ENCODE results near the gene CD38. TPM values are rescaled to one million over a fixed set of nuclear protein-coding genes. Genes with fewer than 3 reads are reported as not detected.

The CD38 gene
- total RNA-seq, 1 experiment from 2014 or later = not detected

GRCh38 chr4:15899511-15899910, 121.4 kb downstream of the CD38 start:
- no TSS peak for BruUV-seq (replicated peaks)
- Histone ChIP-seq H3K36me3 (ENCODE audit: insufficient read depth, low read length, poor library complexity, severe bottlenecking) (no peaks in the 10 kb centered on the region), H3K27me3 (replicated peaks; ENCODE audit: insufficient read depth, low read depth, low read length, poor library complexity) (no peaks in the 10 kb centered on the region), H3K4me3 (ENCODE audit: low read depth, low read length, poor library complexity, severe bottlenecking) (no peak overlapping the region), H3K27ac (ENCODE audit: low read depth, low read length, poor library complexity, severe bottlenecking) (no peak overlapping the region), H3K4me1 (ENCODE audit: insufficient read depth, low read length, poor library complexity, severe bottlenecking) (peaks cover 6% of the 10 kb centered on the region), H3K9me3 (ENCODE audit: low read depth, low read length, poor library complexity, severe bottlenecking) (no peaks in the 10 kb centered on the region)
- no peak for DNase-seq (ENCODE audit: low spot score)
- CTCF ChIA-PET = no interaction called here
- TF ChIP-seq EZH2 (IDR thresholded peaks at IDR 0.05; ENCODE audit: borderline replicate concordance, low read depth, low read length, poor library complexity, severe bottlenecking) (no peak), CTCF (conservative IDR thresholded peaks at IDR 0.05; ENCODE audit: low read depth, low read length) (no peak)
- intact Hi-C loops (cut with micrococcal nuclease; ENCODE audit: unreplicated experiment) = no loop called here
- POLR2A ChIA-PET (ENCODE audit: low non-redundant PET) = no interaction called here

GRCh38 chr4:15901007-15901406, 122.9 kb downstream of the CD38 start:
- POLR2A ChIA-PET (ENCODE audit: low non-redundant PET) = no interaction called here
- no peaks in the 10 kb centered on the region for H3K9me3 ChIP-seq (ENCODE audit: low read depth, low read length, poor library complexity, severe bottlenecking)
- BruUV-seq (replicated peaks) = no TSS peak
- no peaks in the 10 kb centered on the region for H3K4me1 ChIP-seq (ENCODE audit: insufficient read depth, low read length, poor library complexity, severe bottlenecking)
- intact Hi-C loops (cut with micrococcal nuclease; ENCODE audit: unreplicated experiment) = no loop called here
- CTCF ChIA-PET = no interaction called here
- TF ChIP-seq CTCF (conservative IDR thresholded peaks at IDR 0.05; ENCODE audit: low read depth, low read length) = no peak
- no peak overlapping the region for H3K27ac ChIP-seq (ENCODE audit: low read depth, low read length, poor library complexity, severe bottlenecking)
- no peak overlapping the region for H3K4me3 ChIP-seq (ENCODE audit: low read depth, low read length, poor library complexity, severe bottlenecking)
- no peak for DNase-seq (ENCODE audit: low spot score)
- no peaks in the 10 kb centered on the region for H3K27me3 ChIP-seq (replicated peaks; ENCODE audit: insufficient read depth, low read depth, low read length, poor library complexity)
- no peaks in the 10 kb centered on the region for H3K36me3 ChIP-seq (ENCODE audit: insufficient read depth, low read length, poor library complexity, severe bottlenecking)

- no peak overlapping the region for H3K27ac ChIP-seq (ENCODE audit: low read depth, low read length, poor library complexity, severe bottlenecking)
- no peaks in the 10 kb centered on the region for H3K36me3 ChIP-seq (ENCODE audit: insufficient read depth, low read length, poor library complexity, severe bottlenecking)
- TF ChIP-seq CTCF (conservative IDR thresholded peaks at IDR 0.05; ENCODE audit: low read depth, low read length) (no peak), EZH2 (IDR thresholded peaks at IDR 0.05; ENCODE audit: borderline replicate concordance, low read depth, low read length, poor library complexity, severe bottlenecking) (no peak)
- H3K4me3 ChIP-seq (ENCODE audit: low read depth, low read length, poor library complexity, severe bottlenecking) = no peak overlapping the region
- H3K9me3 ChIP-seq (ENCODE audit: low read depth, low read length, poor library complexity, severe bottlenecking) = no peaks in the 10 kb centered on the region
- ChIA-PET POLR2A (ENCODE audit: low non-redundant PET) (no interaction called here), CTCF (no interaction called here)
- BruUV-seq (replicated peaks) = no TSS peak
- H3K27me3 ChIP-seq (replicated peaks; ENCODE audit: insufficient read depth, low read depth, low read length, poor library complexity) = no peaks in the 10 kb centered on the region
- no peak for DNase-seq (ENCODE audit: low spot score)
- intact Hi-C loops (cut with micrococcal nuclease; ENCODE audit: unreplicated experiment) = no loop called here
- no peaks in the 10 kb centered on the region for H3K4me1 ChIP-seq (ENCODE audit: insufficient read depth, low read length, poor library complexity, severe bottlenecking)
Observed at GRCh38 chr4:15901998-15902397, 123.9 kb downstream of the CD38 start.

Measured in A673 (cell line).